Sigmoid colon (tissue), 7 donors: Measurements from ENCODE around the gene TINAG. TPM values are rescaled to one million over a fixed set of nuclear protein-coding genes. Genes with fewer than 3 reads are reported as not detected.

Experiments
- DNase-seq: peaks from one replicate; pipeline ENCODE4 v3.0.0-alpha.2; 2019
- H3K27ac ChIP-seq, 4 donors: fragments of 200-600 bp; sonication (generic); one replicate each; pipeline ENCODE4 v1.5.1; 2016 to 2019; ENCODE audit warnings: mild to moderate bottlenecking in 1 of 4
- H3K27me3 ChIP-seq, 3 donors: fragments of 200-600 bp; sonication (generic); one replicate each; pipeline ENCODE4 v1.5.1; 2019; ENCODE audit warnings: mild to moderate bottlenecking in 1 of 3
- H3K36me3 ChIP-seq, 4 donors: fragments of 200-600 bp; sonication (generic); one replicate each; pipeline ENCODE4 v1.5.1; 2016 to 2019
- H3K4me1 ChIP-seq, 4 donors: fragments of 200-600 bp; sonication (generic); one replicate each; pipeline ENCODE4 v1.5.1; 2017 to 2019
- H3K4me3 ChIP-seq, 4 donors: fragments of 200-600 bp; sonication (generic); one replicate each; pipeline ENCODE4 v1.5.1; 2017 to 2019; ENCODE audit warnings: mild to moderate bottlenecking in 2 of 4, moderate library complexity in 1 of 4
- H3K9me3 ChIP-seq, 4 donors: fragments of 200-600 bp in 3 of 4; sonication (generic) in 3 of 4; one replicate each; pipeline versions ENCODE4 v1.5.1 to v1.6.1; 2013 to 2019
- EP300 ChIP-seq, 4 donors: sonication (generic); formaldehyde crosslinking; IDR thresholded peaks; one replicate each; pipeline ENCODE4 v1.6.1; 2017; ENCODE audit warnings: antibody characterized with exemption in 4 of 4
- POLR2A ChIP-seq, 2 donors: fragments of 450-650 bp; IDR thresholded peaks; one replicate each; pipeline ENCODE4 v1.6.1; 2016; ENCODE audit warnings: antibody characterized with exemption in 2 of 2, mild to moderate bottlenecking in 2 of 2, moderate library complexity in 2 of 2
- POLR2AphosphoS5 ChIP-seq, 4 donors: sonication (generic); formaldehyde crosslinking; IDR thresholded peaks; one replicate each; pipeline ENCODE4 v1.6.1; 2017; ENCODE audit warnings: antibody characterized with exemption in 4 of 4
- WGBS, 2 donors: extraction: QIAGEN DNeasy Blood & Tissue Kit; methylation state at CpG; one replicate each; pipeline ENCODE4 v1.1.7; 2013; 5-methylcytosine and 5-hydroxymethylcytosine counted together
- intact Hi-C: fragments of 100-400 bp; cut with DNase I; formaldehyde crosslinking; loops from one replicate; pipeline ENCODE4 v1.15.1; 2023
- polyA plus RNA-seq, 3 donors: library from polyadenylated mRNA; stranded (reverse); fragments of 200-250 nt; gene quantifications; one replicate each; pipeline ENCODE4 v1.2.3, GENCODE V29; 2013
- total RNA-seq, 4 donors: library from RNA; depleted of rRNA; stranded (reverse); fragments of >200 nt; gene quantifications; one replicate each; pipeline ENCODE4 v1.1.0, GENCODE V29; 2016
- TF ChIP-seq, protein P1 (sequence below), 4 experiments: fragments of 450-650 bp in 3 of 4; fragments of 200-600 bp in 1 of 4; IDR thresholded peaks; one replicate each; pipeline ENCODE4 v1.5.1; 2016 to 2019; ENCODE audit warnings: antibody characterized with exemption in 4 of 4, mild to moderate bottlenecking in 3 of 4, moderate library complexity in 2 of 4
- donor health status: healthy with polysubstance abuse.
- donor health status: Bipolar disorder and iron deficiency.
- donor health status: healthy.

The TINAG gene
- total and polyA plus RNA-seq, 7 donors: 16.9 to 19.8 (median 17.2) TPM; not detected in 4

DNA sequence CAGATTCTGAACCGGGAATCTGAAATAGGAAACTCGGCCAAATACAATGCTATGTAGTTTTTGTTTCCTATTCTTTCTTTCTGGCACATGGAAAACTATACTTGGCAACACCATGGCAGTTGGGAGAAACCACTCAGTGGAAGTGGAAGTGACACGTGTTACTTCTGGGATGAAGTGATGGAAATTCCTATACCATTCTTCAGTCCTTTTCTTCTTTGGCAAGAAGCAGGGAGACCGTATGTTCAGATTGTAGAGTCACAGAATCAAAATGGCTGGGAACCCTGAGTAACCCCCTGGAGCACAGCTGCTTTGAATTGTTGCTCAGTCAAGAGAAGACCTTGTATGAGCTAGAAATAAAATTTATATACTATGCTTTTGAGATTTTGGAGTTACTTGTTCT lies 18.8 kb upstream of the TINAG start:
- Histone ChIP-seq H3K4me3 (no peak overlapping the region), H3K9me3 (no peaks in the 10 kb centered on the region), H3K4me1 (no peaks in the 10 kb centered on the region), H3K36me3 (no peaks in the 10 kb centered on the region), H3K27ac (no peak overlapping the region), H3K27me3 (no peaks in the 10 kb centered on the region)
- no peak for DNase-seq
- intact Hi-C loops: no loop called here
- no peak for TF ChIP-seq EP300 (IDR thresholded peaks at IDR 0.05)
- TF ChIP-seq, protein P1, sequence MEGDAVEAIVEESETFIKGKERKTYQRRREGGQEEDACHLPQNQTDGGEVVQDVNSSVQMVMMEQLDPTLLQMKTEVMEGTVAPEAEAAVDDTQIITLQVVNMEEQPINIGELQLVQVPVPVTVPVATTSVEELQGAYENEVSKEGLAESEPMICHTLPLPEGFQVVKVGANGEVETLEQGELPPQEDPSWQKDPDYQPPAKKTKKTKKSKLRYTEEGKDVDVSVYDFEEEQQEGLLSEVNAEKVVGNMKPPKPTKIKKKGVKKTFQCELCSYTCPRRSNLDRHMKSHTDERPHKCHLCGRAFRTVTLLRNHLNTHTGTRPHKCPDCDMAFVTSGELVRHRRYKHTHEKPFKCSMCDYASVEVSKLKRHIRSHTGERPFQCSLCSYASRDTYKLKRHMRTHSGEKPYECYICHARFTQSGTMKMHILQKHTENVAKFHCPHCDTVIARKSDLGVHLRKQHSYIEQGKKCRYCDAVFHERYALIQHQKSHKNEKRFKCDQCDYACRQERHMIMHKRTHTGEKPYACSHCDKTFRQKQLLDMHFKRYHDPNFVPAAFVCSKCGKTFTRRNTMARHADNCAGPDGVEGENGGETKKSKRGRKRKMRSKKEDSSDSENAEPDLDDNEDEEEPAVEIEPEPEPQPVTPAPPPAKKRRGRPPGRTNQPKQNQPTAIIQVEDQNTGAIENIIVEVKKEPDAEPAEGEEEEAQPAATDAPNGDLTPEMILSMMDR (IDR thresholded peaks at IDR 0.05): no peak
- 90 to 92% methylated on average over 4 of the region's 4 CpGs for WGBS, 2 donors

DNA sequence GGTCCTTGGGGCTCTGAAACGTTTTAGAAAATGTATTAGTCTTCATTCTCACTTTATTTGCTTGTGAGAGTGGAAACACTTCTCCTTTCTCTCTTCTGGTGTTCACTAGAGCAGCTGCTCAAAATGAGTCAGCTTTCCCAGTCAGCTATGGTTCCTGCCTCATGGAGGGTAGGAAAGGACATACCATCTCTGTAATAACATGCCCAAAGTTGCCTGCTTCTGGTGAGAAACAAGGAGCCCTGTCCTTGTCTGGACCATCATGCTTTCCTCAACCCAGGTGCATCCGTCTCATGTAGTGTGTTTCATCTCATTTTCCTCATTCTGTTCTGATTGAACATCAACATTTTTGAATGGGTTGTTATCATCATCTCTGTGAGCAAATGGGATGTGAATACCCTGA lies 17.1 kb upstream of the TINAG start:
- no peak for DNase-seq
- TF ChIP-seq EP300 (IDR thresholded peaks at IDR 0.05) (no peak), POLR2AphosphoS5 (IDR thresholded peaks at IDR 0.05) (no peak), POLR2A (IDR thresholded peaks at IDR 0.05) (no peak)
- TF ChIP-seq, protein P1 (IDR thresholded peaks at IDR 0.05): no peak
- no peak overlapping the region for H3K4me3 ChIP-seq
- no peaks in the 10 kb centered on the region for H3K36me3 ChIP-seq
- H3K27ac ChIP-seq: no peak overlapping the region
- intact Hi-C loops: no loop called here
- H3K27me3 ChIP-seq: no peaks in the 10 kb centered on the region
- no peaks in the 10 kb centered on the region for H3K9me3 ChIP-seq
- 59 to 76% methylated on average over 2 of the region's 2 CpGs for WGBS, 2 donors
- no peaks in the 10 kb centered on the region for H3K4me1 ChIP-seq

DNA sequence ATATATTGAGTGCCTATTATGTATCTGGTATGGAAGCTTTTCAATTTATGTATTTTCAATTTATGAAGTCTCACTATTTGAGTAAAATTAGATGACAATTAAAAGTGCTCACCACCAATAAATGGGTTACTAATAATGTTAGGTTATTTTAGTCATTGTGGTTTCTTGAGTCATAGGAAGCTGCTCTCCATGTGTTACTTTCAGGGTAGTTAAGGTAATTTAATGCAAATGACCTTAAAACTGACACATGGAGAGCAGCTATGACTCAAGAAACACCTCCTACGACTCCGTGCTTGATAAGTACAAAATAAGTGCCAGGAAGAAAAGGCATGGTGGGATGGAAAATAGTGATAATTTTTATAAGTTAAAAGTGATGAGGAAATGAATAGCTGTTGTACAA lies 16.5 kb upstream of the TINAG start:
- no peaks in the 10 kb centered on the region for H3K9me3 ChIP-seq
- no peaks in the 10 kb centered on the region for H3K4me1 ChIP-seq
- no peak overlapping the region for H3K4me3 ChIP-seq
- no peak for DNase-seq
- no peaks in the 10 kb centered on the region for H3K27me3 ChIP-seq
- WGBS, 2 donors: 79 to 86% methylated on average over 2 of the region's 2 CpGs
- no peak for TF ChIP-seq POLR2A (IDR thresholded peaks at IDR 0.05)
- TF ChIP-seq, protein P1 (IDR thresholded peaks at IDR 0.05): no peak
- no peak for TF ChIP-seq EP300 (IDR thresholded peaks at IDR 0.05)
- no peak for TF ChIP-seq POLR2AphosphoS5 (IDR thresholded peaks at IDR 0.05)
- no peaks in the 10 kb centered on the region for H3K36me3 ChIP-seq
- no peak overlapping the region for H3K27ac ChIP-seq
- intact Hi-C loops: no loop called here

DNA sequence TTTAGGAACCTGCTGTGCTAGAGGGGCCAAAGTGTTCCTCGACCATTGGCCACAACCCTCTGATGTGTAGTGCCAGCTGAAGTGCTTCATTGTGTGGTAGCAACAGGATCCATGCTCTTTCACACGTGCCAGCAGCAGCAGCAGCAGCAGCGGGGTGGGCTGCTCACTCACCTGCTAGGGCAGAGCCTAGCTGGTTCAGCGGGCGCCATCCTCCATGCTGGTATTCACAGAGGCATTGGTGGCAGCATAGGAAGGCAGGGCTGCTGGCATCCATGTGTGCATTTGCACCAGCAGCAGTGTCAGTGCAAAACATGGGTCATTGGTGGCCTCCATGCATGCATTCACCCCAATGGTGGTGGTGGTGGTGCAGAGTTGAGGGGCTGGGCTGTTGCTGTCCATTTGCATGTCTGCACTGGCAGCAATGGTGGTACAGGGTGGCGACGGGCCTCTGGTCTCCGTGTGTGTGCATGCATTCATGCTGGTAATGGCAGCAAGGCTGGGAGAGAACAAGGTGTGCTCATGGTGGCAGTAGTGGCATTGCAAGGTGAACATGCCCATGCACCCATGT lies 13.2 kb upstream of the TINAG start:
- no peak for DNase-seq
- TF ChIP-seq POLR2A (IDR thresholded peaks at IDR 0.05) (no peak), EP300 (IDR thresholded peaks at IDR 0.05) (no peak), POLR2AphosphoS5 (IDR thresholded peaks at IDR 0.05) (no peak)
- TF ChIP-seq, protein P1 (IDR thresholded peaks at IDR 0.05): no peak
- intact Hi-C loops: no loop called here
- Histone ChIP-seq H3K27me3 (no peaks in the 10 kb centered on the region), H3K4me1 (no peaks in the 10 kb centered on the region), H3K27ac (no peak overlapping the region), H3K36me3 (no peaks in the 10 kb centered on the region), H3K9me3 (no peaks in the 10 kb centered on the region), H3K4me3 (no peak overlapping the region)
- 87 to 94% methylated on average over 8 of the region's 8 CpGs for WGBS, 2 donors
